Measurements from ENCODE around the gene LONP2. TPM values are rescaled to one million over a fixed set of nuclear protein-coding genes. Genes with fewer than 3 reads are reported as not detected.

The LONP2 gene
- total RNA-seq, 2 experiments from 2014 or later: 77.2 to 81.0 TPM

- no peak overlapping the region for H3K27ac Mint-ChIP-seq
- DNase-seq: no peak
- H3K9me3 Mint-ChIP-seq: peaks cover 2% of the 10 kb centered on the region
- TF ChIP-seq CTCF (IDR thresholded peaks at IDR 0.05): no peak
- H3K36me3 Mint-ChIP-seq (ENCODE audit: low read depth): peaks cover 96% of the 10 kb centered on the region
- no peak overlapping the region for H3K4me3 Mint-ChIP-seq
- H3K4me3 ChIP-seq (ENCODE audit: low read length): no peak overlapping the region
- no peaks in the 10 kb centered on the region for H3K27me3 ChIP-seq (ENCODE audit: control insufficient read depth in 1 of 2, insufficient read depth in 2 of 2, low read length in 2 of 2)
- peaks cover 62% of the 10 kb centered on the region for H3K36me3 ChIP-seq (ENCODE audit: insufficient read depth, low read length)
- no peak overlapping the region for H3K27ac ChIP-seq (ENCODE audit: low read depth in 1 of 2, low read length in 2 of 2)
- ChIA-PET CTCF (no interaction called here), POLR2A (interaction anchor here (1.2 kb wide), 1 partner anchor 14 kb away, joined by 3 read pairs; no protein-coding TSS in a partner anchor)
- H3K9me3 ChIP-seq (ENCODE audit: control insufficient read depth in 1 of 2, insufficient read depth in 1 of 2, low read length in 2 of 2): peaks cover 6 to 8% of the 10 kb centered on the region in 2 experiments
- H3K4me1 Mint-ChIP-seq (ENCODE audit: low read depth): peaks cover 27% of the 10 kb centered on the region
- no peaks in the 10 kb centered on the region for H3K4me1 ChIP-seq (ENCODE audit: insufficient read depth, low read length)
- no peaks in the 10 kb centered on the region for H3K27me3 Mint-ChIP-seq
- ATAC-seq (ENCODE audit: poor library complexity): no peak
- intact Hi-C loops (cut with DNase I, micrococcal nuclease): no loop called here
These were observed 43.1 kb downstream of the LONP2 start for GRCh38 chr16:48287239-48287638.

- ChIA-PET POLR2A (no interaction called here), CTCF (interaction anchor here (0.5 kb wide), 1 partner anchor 75 kb away, joined by 4 read pairs; no protein-coding TSS in a partner anchor)
- H3K9me3 ChIP-seq (ENCODE audit: control insufficient read depth in 1 of 2, insufficient read depth in 1 of 2, low read length in 2 of 2): peaks cover 4 to 6% of the 10 kb centered on the region in 2 experiments
- no peak for DNase-seq
- intact Hi-C loops (cut with DNase I, micrococcal nuclease): no loop called here
- H3K4me1 Mint-ChIP-seq (ENCODE audit: low read depth): peaks cover 12% of the 10 kb centered on the region
- H3K27me3 Mint-ChIP-seq: no peaks in the 10 kb centered on the region
- H3K27ac Mint-ChIP-seq: peak overlapping the region; percentile 5
- peaks cover 91% of the 10 kb centered on the region for H3K36me3 Mint-ChIP-seq (ENCODE audit: low read depth)
- no peak for TF ChIP-seq CTCF (IDR thresholded peaks at IDR 0.05)
- H3K4me1 ChIP-seq (ENCODE audit: insufficient read depth, low read length): no peaks in the 10 kb centered on the region
- no peak overlapping the region for H3K4me3 ChIP-seq (ENCODE audit: low read length)
- ATAC-seq (ENCODE audit: poor library complexity): no peak
- no peaks in the 10 kb centered on the region for H3K27me3 ChIP-seq (ENCODE audit: control insufficient read depth in 1 of 2, insufficient read depth in 2 of 2, low read length in 2 of 2)
- H3K36me3 ChIP-seq (ENCODE audit: insufficient read depth, low read length): peaks cover 57% of the 10 kb centered on the region
- peaks cover 2% of the 10 kb centered on the region for H3K9me3 Mint-ChIP-seq
- no peak overlapping the region for H3K27ac ChIP-seq (ENCODE audit: low read depth in 1 of 2, low read length in 2 of 2)
- H3K4me3 Mint-ChIP-seq: no peak overlapping the region
These were observed 47.2 kb downstream of the LONP2 start for GRCh38 chr16:48291303-48291702.

GRCh38 chr16:48291754-48292153 is 47.7 kb downstream of the LONP2 start:
- CTCF ChIA-PET: interaction anchor here (1.4 kb wide), 1 partner anchor 339 kb away, joined by 3 read pairs; no protein-coding TSS in a partner anchor
- H3K36me3 ChIP-seq (ENCODE audit: insufficient read depth, low read length): peaks cover 56% of the 10 kb centered on the region
- H3K9me3 ChIP-seq (ENCODE audit: control insufficient read depth in 1 of 2, insufficient read depth in 1 of 2, low read length in 2 of 2): peaks cover 0 to 6% of the 10 kb centered on the region in 2 experiments
- peaks cover 91% of the 10 kb centered on the region for H3K36me3 Mint-ChIP-seq (ENCODE audit: low read depth)
- POLR2A ChIA-PET: no interaction called here
- no peak overlapping the region for H3K27ac ChIP-seq (ENCODE audit: low read depth in 1 of 2, low read length in 2 of 2)
- intact Hi-C loops (cut with DNase I, micrococcal nuclease): no loop called here
- H3K27me3 Mint-ChIP-seq: no peaks in the 10 kb centered on the region
- no peaks in the 10 kb centered on the region for H3K27me3 ChIP-seq (ENCODE audit: control insufficient read depth in 1 of 2, insufficient read depth in 2 of 2, low read length in 2 of 2)
- peaks cover 2% of the 10 kb centered on the region for H3K9me3 Mint-ChIP-seq
- DNase-seq (no peak), ATAC-seq (ENCODE audit: poor library complexity) (no peak)
- H3K4me1 ChIP-seq (ENCODE audit: insufficient read depth, low read length): no peaks in the 10 kb centered on the region
- no peak overlapping the region for H3K4me3 Mint-ChIP-seq
- no peak for TF ChIP-seq CTCF (IDR thresholded peaks at IDR 0.05)
- H3K4me1 Mint-ChIP-seq (ENCODE audit: low read depth): peaks cover 12% of the 10 kb centered on the region
- no peak overlapping the region for H3K4me3 ChIP-seq (ENCODE audit: low read length)
- H3K27ac Mint-ChIP-seq: peak overlapping the region; percentile 5
